NCI-H774 (cell line): ENCODE data around the gene INTS2.
"Not testable (repeated sequence)": the region's sequence is repeated elsewhere in the genome, so short reads cannot be mapped to it uniquely, and the experiment has no call there.

Experiments
- DNase-seq: peaks from one replicate; lab custom pipeline; 2025; lab: John Stamatoyannopoulos, UW

Gene INTS2

GRCh38 chr17:61821655-61822054 is 106.1 kb downstream of the INTS2 start:
- DNase-seq, result no peak

GRCh38 chr17:61819265-61819664 is 108.5 kb downstream of the INTS2 start:
- DNase-seq, result not testable (repeated sequence)

GRCh38 chr17:61818225-61818624 is 109.6 kb downstream of the INTS2 start:
- no peak for DNase-seq

GRCh38 chr17:61817452-61817851 is 110.3 kb downstream of the INTS2 start:
- no peak for DNase-seq

- DNase-seq, result no peak
Measured at GRCh38 chr17:61816538-61816937, 111.2 kb downstream of the INTS2 start.

GRCh38 chr17:61815863-61816503 is 111.8 kb downstream of the INTS2 start:
- DNase-seq, result peak; percentile 70
